Prostate gland (tissue), 2 donors: ENCODE results near the gene ILRUN.
"Not testable (repeated sequence)": the region's sequence is repeated elsewhere in the genome, so short reads cannot be mapped to it uniquely, and the experiment has no call there.

Source experiments
- POLR2AphosphoS5 ChIP-seq: sonication (generic); formaldehyde crosslinking; IDR thresholded peaks from one replicate; pipeline ENCODE4 v1.6.1; 2017; ENCODE audit warnings: antibody characterized with exemption
- TF ChIP-seq, protein P1 (sequence below), 4 experiments: fragments of 200-600 bp in 2 of 4; fragments of 450-650 bp in 2 of 4; sonication (generic) in 2 of 4; IDR thresholded peaks; 1 replicate in 3 of 4; 2 replicates in 1 of 4; pipeline ENCODE4 v1.5.1; 2016 to 2019; ENCODE audit warnings: antibody characterized with exemption in 4 of 4, mild to moderate bottlenecking in 2 of 4, moderate library complexity in 2 of 4

DNA sequence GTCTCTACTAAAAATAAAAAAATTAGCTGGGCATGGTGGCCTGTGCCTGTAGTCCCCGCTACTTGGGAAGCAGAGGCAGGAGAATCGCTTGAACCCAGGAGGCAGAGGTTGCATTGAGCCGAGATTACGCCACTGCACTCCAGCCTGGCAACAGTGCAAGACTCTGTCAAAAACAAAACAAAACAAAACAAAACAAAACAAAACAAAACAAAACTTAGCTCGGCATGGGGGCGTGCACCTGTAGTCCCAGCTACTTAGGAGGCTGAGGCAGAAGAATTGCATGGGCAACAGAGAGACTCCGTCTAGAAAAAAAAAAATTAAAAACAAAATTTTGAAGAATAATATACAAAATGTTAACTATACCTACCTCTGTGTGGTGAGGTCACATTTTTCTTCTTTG, 16.3 kb upstream of the ILRUN start:
- TF ChIP-seq, protein P1, sequence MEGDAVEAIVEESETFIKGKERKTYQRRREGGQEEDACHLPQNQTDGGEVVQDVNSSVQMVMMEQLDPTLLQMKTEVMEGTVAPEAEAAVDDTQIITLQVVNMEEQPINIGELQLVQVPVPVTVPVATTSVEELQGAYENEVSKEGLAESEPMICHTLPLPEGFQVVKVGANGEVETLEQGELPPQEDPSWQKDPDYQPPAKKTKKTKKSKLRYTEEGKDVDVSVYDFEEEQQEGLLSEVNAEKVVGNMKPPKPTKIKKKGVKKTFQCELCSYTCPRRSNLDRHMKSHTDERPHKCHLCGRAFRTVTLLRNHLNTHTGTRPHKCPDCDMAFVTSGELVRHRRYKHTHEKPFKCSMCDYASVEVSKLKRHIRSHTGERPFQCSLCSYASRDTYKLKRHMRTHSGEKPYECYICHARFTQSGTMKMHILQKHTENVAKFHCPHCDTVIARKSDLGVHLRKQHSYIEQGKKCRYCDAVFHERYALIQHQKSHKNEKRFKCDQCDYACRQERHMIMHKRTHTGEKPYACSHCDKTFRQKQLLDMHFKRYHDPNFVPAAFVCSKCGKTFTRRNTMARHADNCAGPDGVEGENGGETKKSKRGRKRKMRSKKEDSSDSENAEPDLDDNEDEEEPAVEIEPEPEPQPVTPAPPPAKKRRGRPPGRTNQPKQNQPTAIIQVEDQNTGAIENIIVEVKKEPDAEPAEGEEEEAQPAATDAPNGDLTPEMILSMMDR (IDR thresholded peaks at IDR 0.05) = not testable (repeated sequence)
- TF ChIP-seq POLR2AphosphoS5 = not testable (repeated sequence)
